ENCODE data around the gene SBNO2. TPM values are rescaled to one million over a fixed set of nuclear protein-coding genes. Genes with fewer than 3 reads are reported as not detected.
A peak's percentile ranks its signal among the peaks of the same experiment; 100 is the strongest.

The SBNO2 gene
- total RNA-seq, 3 donors from 2014 or later, result 58.0 to 86.6 (median 74.6) TPM

- TF ChIP-seq CTCF (IDR thresholded peaks at IDR 0.05), result no peak
- DNase-seq (peak; percentile 78 to 89 (median 84)), ATAC-seq (peak; percentile 94)
- Histone ChIP-seq H3K36me3 (ENCODE audit: low read depth) (no peaks in the 10 kb centered on the region), H3K4me1 (ENCODE audit: low read depth) (peaks cover 19% of the 10 kb centered on the region), H3K9me3 (no peaks in the 10 kb centered on the region), H3K4me3 (no peak overlapping the region)
- intact Hi-C loops (cut with DNase I, micrococcal nuclease), result no loop called here
These were observed 19.2 kb downstream of the SBNO2 start for GRCh38 chr19:1154731-1155351.

- DNase-seq, result no peak
- intact Hi-C loops (cut with DNase I, micrococcal nuclease), result no loop called here
- Histone ChIP-seq H3K4me3 (no peak overlapping the region), H3K36me3 (ENCODE audit: low read depth) (no peaks in the 10 kb centered on the region), H3K4me1 (ENCODE audit: low read depth) (peaks cover 19% of the 10 kb centered on the region), H3K9me3 (no peaks in the 10 kb centered on the region)
- ATAC-seq, result no peak
- TF ChIP-seq CTCF (IDR thresholded peaks at IDR 0.05), result no peak
These were observed 20.0 kb downstream of the SBNO2 start for GRCh38 chr19:1153891-1154730.

GRCh38 chr19:1151917-1152587 lies 22.0 kb downstream of the SBNO2 start:
- Histone ChIP-seq H3K4me1 (ENCODE audit: low read depth) (peaks cover 19% of the 10 kb centered on the region), H3K36me3 (ENCODE audit: low read depth) (no peaks in the 10 kb centered on the region), H3K4me3 (no peak overlapping the region), H3K9me3 (no peaks in the 10 kb centered on the region)
- intact Hi-C loops (cut with DNase I, micrococcal nuclease), result no loop called here
- TF ChIP-seq CTCF (IDR thresholded peaks at IDR 0.05), result no peak
- no peak for DNase-seq
- ATAC-seq, result no peak

- no peaks in the 10 kb centered on the region for H3K9me3 ChIP-seq
- DNase-seq, result no peak
- H3K36me3 ChIP-seq (ENCODE audit: low read depth), result no peaks in the 10 kb centered on the region
- intact Hi-C loops (cut with DNase I, micrococcal nuclease), result no loop called here
- H3K4me3 ChIP-seq, result no peak overlapping the region
- TF ChIP-seq CTCF (IDR thresholded peaks at IDR 0.05), result no peak
- H3K4me1 ChIP-seq (ENCODE audit: low read depth), result peaks cover 19% of the 10 kb centered on the region
- no peak for ATAC-seq
These were observed 22.9 kb downstream of the SBNO2 start for GRCh38 chr19:1151037-1151724.

- Histone ChIP-seq H3K9me3 (no peaks in the 10 kb centered on the region), H3K36me3 (ENCODE audit: low read depth) (no peaks in the 10 kb centered on the region), H3K4me3 (no peak overlapping the region), H3K4me1 (ENCODE audit: low read depth) (peaks cover 12% of the 10 kb centered on the region)
- intact Hi-C loops (cut with DNase I, micrococcal nuclease), result no loop called here
- TF ChIP-seq CTCF (IDR thresholded peaks at IDR 0.05), result no peak
- DNase-seq (no peak), ATAC-seq (no peak)
These were observed 23.6 kb downstream of the SBNO2 start for GRCh38 chr19:1150333-1151036.

All from mucosa of descending colon (tissue), 3 donors.